Lung microvascular endothelial cell (primary cell): ENCODE results near the gene BRD2. TPM values are rescaled to one million over a fixed set of nuclear protein-coding genes. Genes with fewer than 3 reads are reported as not detected.

Experiments
- DNase-seq, 2 donors: peaks; one replicate each; pipeline versions ENCODE4 v3.0.0 to v3.0.0-alpha.2; 2010; ENCODE audit warnings: low read depth in 2 of 2
- total RNA-seq: library from RNA; depleted of rRNA; stranded (reverse); fragments of >200 nt; gene quantifications from 2 replicates; pipeline ENCODE4 v1.2.1, GENCODE V29; 2014

The BRD2 gene
- total RNA-seq, 1 donor from 2014 or later, result 49.8 TPM

- DNase-seq, result no peak
These were observed 59.9 kb downstream of the BRD2 start for GRCh38 chr6:33028220-33028849.

DNA sequence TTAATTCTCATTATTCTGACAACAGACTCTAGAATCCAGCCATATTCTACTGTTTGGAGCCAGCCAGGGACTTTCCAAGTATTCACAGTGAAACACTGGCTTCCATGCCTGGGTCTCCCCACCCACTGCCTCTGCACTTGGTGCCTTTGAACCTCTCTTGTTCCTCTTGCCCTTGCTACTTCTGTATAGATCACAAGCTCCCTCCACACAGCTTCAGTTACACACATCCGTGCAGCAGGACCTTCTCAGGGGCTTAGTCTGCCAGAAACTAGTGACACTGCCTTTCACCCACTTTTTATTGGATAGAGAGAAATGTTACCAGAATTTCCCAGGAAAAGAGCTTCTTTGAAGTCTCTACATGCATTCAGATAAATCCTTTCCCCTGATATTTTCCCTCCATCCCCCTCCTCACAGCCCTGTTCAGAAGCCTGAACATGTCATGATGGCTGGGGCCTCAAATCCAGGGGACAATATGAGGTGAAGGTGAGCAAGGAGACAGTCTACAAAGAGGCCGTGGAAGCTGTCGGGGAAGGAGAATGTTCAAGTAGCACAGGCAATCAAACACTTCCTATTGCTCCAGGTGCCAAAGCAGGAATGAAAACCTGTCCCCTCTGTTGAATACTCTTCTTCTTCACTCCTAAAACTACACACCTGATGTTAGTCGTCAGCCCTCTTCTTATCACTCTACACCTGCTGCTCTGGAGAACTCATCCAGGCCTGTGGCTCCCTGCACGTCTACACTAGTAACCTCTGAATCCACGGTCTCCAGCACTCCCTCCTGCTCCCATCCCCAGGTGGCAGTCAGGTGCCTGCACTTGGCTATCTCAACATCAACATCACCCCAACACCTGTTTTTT, 61.2 kb downstream of the BRD2 start:
- DNase-seq, result no peak

DNA sequence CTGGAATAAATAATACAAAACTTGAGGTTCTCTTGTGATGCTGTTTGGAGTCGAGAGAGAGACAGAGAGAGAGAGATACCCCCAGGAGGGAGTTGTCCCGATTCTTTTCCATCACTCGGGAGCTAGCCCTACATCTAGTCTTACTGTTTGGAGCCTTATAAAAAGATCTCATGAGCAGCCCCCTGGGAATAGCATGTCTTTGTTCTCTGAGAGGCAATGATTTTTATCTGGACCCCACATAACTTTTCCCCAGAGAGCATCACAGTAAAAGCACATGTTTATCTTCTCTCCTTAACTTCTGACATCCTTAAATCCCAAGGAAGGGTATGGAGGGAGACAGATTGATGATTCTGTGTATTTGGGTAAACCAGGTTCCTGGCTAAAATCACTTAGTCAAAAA, 61.9 kb downstream of the BRD2 start:
- no peak for DNase-seq

Other genes with a start within 250 kb of the BRD2 start
- not detected in 2 replicates for gene HLA-DQA2, start 227.2 kb upstream of the BRD2 start, total RNA-seq
- gene HLA-DQB2, start 205.1 kb upstream of the BRD2 start, total RNA-seq, result not detected in 2 replicates
- 0.22 TPM in 1 of 2 replicates, not detected in the other for gene HLA-DOB, start 151.6 kb upstream of the BRD2 start, total RNA-seq
- gene TAP2, start 129.9 kb upstream of the BRD2 start, total RNA-seq, result 15.0 and 30.4 TPM in 2 replicates
- 42.1 and 57.8 TPM in 2 replicates for gene PSMB8, start 124.5 kb upstream of the BRD2 start, total RNA-seq
- gene TAP1, start 114.9 kb upstream of the BRD2 start, total RNA-seq, result 22.4 and 31.7 TPM in 2 replicates
- gene PSMB9, start 114.4 kb upstream of the BRD2 start, total RNA-seq, result 20.5 and 24.8 TPM in 2 replicates
- under 0.01 TPM in 1 of 2 replicates, not detected in the other for gene HLA-DMB, start 27.6 kb upstream of the BRD2 start, total RNA-seq
- 0.20 and 0.44 TPM in 2 replicates for gene HLA-DMA, start 15.5 kb upstream of the BRD2 start, total RNA-seq
- not detected in 2 replicates for gene HLA-DOA, start 41.0 kb downstream of the BRD2 start, total RNA-seq
- 3.0 and 10.5 TPM in 2 replicates for gene HLA-DPA1, start 105.1 kb downstream of the BRD2 start, total RNA-seq
- 7.3 and 12.2 TPM in 2 replicates for gene HLA-DPB1, start 107.4 kb downstream of the BRD2 start, total RNA-seq
- under 0.01 and 0.20 TPM in 2 replicates for gene COL11A2, start 223.9 kb downstream of the BRD2 start, total RNA-seq
- 15.5 and 18.3 TPM in 2 replicates for gene RXRB, start 232.1 kb downstream of the BRD2 start, total RNA-seq
- 79.8 and 95.2 TPM in 2 replicates for gene SLC39A7, start 232.3 kb downstream of the BRD2 start, total RNA-seq
- gene HSD17B8, start 236.1 kb downstream of the BRD2 start, total RNA-seq, result 7.0 and 8.5 TPM in 2 replicates
- 14.4 and 22.8 TPM in 2 replicates for gene RING1, start 239.9 kb downstream of the BRD2 start, total RNA-seq